HepG2 (cell line): ENCODE measurements around the gene PSKH1. TPM values are rescaled to one million over a fixed set of nuclear protein-coding genes. Genes with fewer than 3 reads are reported as not detected.

Experiments
- ATAC-seq: fragments of 200-7000 bp; cut with Tn5 transposase; 3 replicates; pipeline ENCODE4 v1.9.1; 2020; ENCODE audit warnings: mild to moderate bottlenecking, moderate library complexity
- BruUV-seq: library from RNA; stranded (reverse); fragments of 400-500 nt; replicated peaks from 2 replicates; lab custom pipeline; 2021; lab: Mats Ljungman, UMichigan
- CTCF ChIA-PET: fragments of 300-600 bp; formaldehyde crosslinking; extraction: SDS; loops from one replicate; lab custom pipeline; 2021; ENCODE audit warnings: low total read pairs, inconsistent platforms, low intra/inter-chr PET ratio; lab: Yijun Ruan, JAX
- POLR2A ChIA-PET: fragments of 350-600 bp; sonication (Branson Sonifier 250); formaldehyde crosslinking; loops from one replicate; lab custom pipeline; 2020; ENCODE audit warnings: antibody characterized with exemption, inconsistent platforms; lab: Yijun Ruan, JAX
- DNase-seq: peaks from one replicate; pipeline ENCODE4 v3.0.0-alpha.2; 2015; ENCODE audit warnings: low spot score
- FAIRE-seq: peaks from 3 replicates; lab custom pipeline; 2011; peaks lifted over from hg19 to GRCh38; lab: Jason Lieb, UNC
- H2AFZ ChIP-seq: one replicate; pipeline ENCODE4 v1.6.1; 2011; ENCODE audit warnings: low read length, inconsistent platforms
- H3K27ac ChIP-seq: fragments of 300-600 bp; 3 replicates; pipeline ENCODE4 v1.8.0; 2011; ENCODE audit warnings: mixed run types, mild to moderate bottlenecking, mixed read lengths, low read length, inconsistent platforms; ENCODE audit not compliant: insufficient read depth; ENCODE audit errors: extremely low read length
- H3K27me3 ChIP-seq, 2 experiments: fragments of 200-600 bp in 1 of 2; 2 replicates in 1 of 2; 3 replicates in 1 of 2; pipeline versions ENCODE4 v1.6.0 to v1.8.0; 2011; ENCODE audit warnings: low read length in 2 of 2, mild to moderate bottlenecking in 2 of 2, moderate library complexity in 2 of 2, inconsistent platforms in 1 of 2; ENCODE audit not compliant: insufficient read depth in 2 of 2, control insufficient read depth in 1 of 2
- H3K36me3 ChIP-seq, 2 experiments: fragments of 200-600 bp in 1 of 2; replicated peaks in 1 of 2; 2 replicates in 1 of 2; 3 replicates in 1 of 2; pipeline versions ENCODE4 v1.5.1 to v1.8.0; 2011; ENCODE audit warnings: low read length in 2 of 2, inconsistent platforms in 1 of 2; ENCODE audit not compliant: insufficient read depth in 2 of 2, control insufficient read depth in 1 of 2
- H3K4me1 ChIP-seq: 2 replicates; pipeline ENCODE4 v1.5.1; 2012; ENCODE audit warnings: low read length, inconsistent platforms; ENCODE audit not compliant: insufficient read depth
- H3K4me2 ChIP-seq: 2 replicates; pipeline ENCODE4 v1.6.0; 2011; ENCODE audit warnings: low read depth, low read length, inconsistent platforms
- H3K4me3 ChIP-seq, 3 experiments: fragments of 200-600 bp in 1 of 3; sonication (generic), shearing (Covaris generic) in 1 of 3; replicated peaks in 1 of 3; 2 replicates each; pipeline ENCODE4 v1.5.1; 2011 to 2016; ENCODE audit warnings: low read length in 3 of 3, inconsistent platforms in 2 of 3, low read depth in 2 of 3, mild to moderate bottlenecking in 2 of 3, control low read depth in 1 of 3, mixed read lengths in 1 of 3; ENCODE audit not compliant: insufficient read depth in 1 of 3
- H3K79me2 ChIP-seq: one replicate; pipeline ENCODE4 v1.6.1; 2011; ENCODE audit warnings: low read length, inconsistent platforms; ENCODE audit not compliant: insufficient read depth
- H3K9ac ChIP-seq: 2 replicates; pipeline ENCODE4 v1.6.0; 2011; ENCODE audit warnings: mild to moderate bottlenecking, low read depth, low read length, inconsistent platforms; ENCODE audit not compliant: insufficient read depth
- H3K9me3 ChIP-seq: 2 replicates; pipeline ENCODE4 v1.5.1; 2012; ENCODE audit warnings: mild to moderate bottlenecking, low read length
- H4K20me1 ChIP-seq: 2 replicates; pipeline ENCODE4 v1.6.0; 2011; ENCODE audit warnings: inconsistent platforms, mild to moderate bottlenecking, low read length, moderate library complexity; ENCODE audit not compliant: insufficient read depth
- DNMT1 ChIP-seq: sonication (generic); formaldehyde crosslinking; IDR thresholded peaks from 2 replicates; pipeline ENCODE4 v1.5.1; 2020; ENCODE audit warnings: mild to moderate bottlenecking, missing genetic modification reagents
- NFKB2 ChIP-seq: sonication (generic); formaldehyde crosslinking; IDR thresholded peaks from 2 replicates; pipeline ENCODE4 v1.4.0; 2020; ENCODE audit warnings: missing genetic modification reagents, borderline replicate concordance
- ZNF121 ChIP-seq: sonication (generic); formaldehyde crosslinking; IDR thresholded peaks from 2 replicates; pipeline ENCODE4 v1.5.0; 2020; ENCODE audit warnings: mild to moderate bottlenecking, missing genetic modification reagents
- ZNF318 ChIP-seq: sonication (generic); formaldehyde crosslinking; IDR thresholded peaks from 2 replicates; pipeline ENCODE4 v1.4.0; 2020; ENCODE audit warnings: mild to moderate bottlenecking, missing genetic modification reagents
- ZNF460 ChIP-seq: sonication (generic); formaldehyde crosslinking; IDR thresholded peaks from 2 replicates; pipeline ENCODE4 v1.5.1; 2020; ENCODE audit warnings: missing genetic modification reagents, mild to moderate bottlenecking, borderline replicate concordance
- ZNF878 ChIP-seq: sonication (generic); formaldehyde crosslinking; IDR thresholded peaks from 2 replicates; pipeline ENCODE4 v1.8.1; 2023; ENCODE audit warnings: mild to moderate bottlenecking, missing genetic modification reagents, moderate library complexity
- WGBS: methylation state at CpG from one replicate; pipeline ENCODE4 v1.1.6; 2017; ENCODE audit warnings: low lambda C conversion rate; 5-methylcytosine and 5-hydroxymethylcytosine counted together
- in situ Hi-C: cut with HindIII; loops from 2 replicates; pipeline ENCODE4 v1.10.0; 2017; ENCODE audit warnings: low pct_unique_long_range_greater_than_20kb; ENCODE audit not compliant: extremely low pct_ligation_motif_present
- intact Hi-C: fragments of 100-400 bp; cut with micrococcal nuclease; formaldehyde crosslinking; loops from one replicate; pipeline ENCODE4 v1.10.0; 2022; ENCODE audit not compliant: unreplicated experiment
- polyA plus RNA-seq, 8 experiments: library from polyadenylated mRNA; depleted of rRNA in 3 of 8; stranded (reverse) in 7 of 8; unstranded in 1 of 8; fragments of >200 nt; fragmentation: Illumina TruSeq in 4 of 8; extraction: Trizol in 4 of 8; gene quantifications; 2 replicates each; pipeline versions ENCODE4 v1.2.1 to v1.2.3, GENCODE V29; 2011 to 2016; ENCODE audit warnings: low read depth in 4 of 8, missing spikeins in 1 of 8, mixed read lengths in 1 of 8; ENCODE audit not compliant: insufficient read depth in 1 of 8
- total RNA-seq, 5 experiments: library from RNA; depleted of rRNA; stranded (reverse); fragments of >200 nt; fragmentation: Illumina TruSeq; extraction: Trizol; gene quantifications; 2 replicates each; pipeline ENCODE4 v1.2.3, GENCODE V29; 2016; ENCODE audit warnings: low read depth in 1 of 5

The PSKH1 gene
- total and polyA plus RNA-seq, 2 of the 13 experiments (the other 11 are each of a cell fraction or from before 2014, with no cell fraction given): 8.4 to 19.1 TPM

GRCh38 chr16:67848118-67848517, 44.9 kb upstream of the PSKH1 start (continued):
- TF ChIP-seq ZNF318 (CRISPR knock-in tag): 0 out of 2 replicates have a peak, but pooled peaks have one; percentile 54

GRCh38 chr16:67853670-67854069, 39.4 kb upstream of the PSKH1 start:
- Histone ChIP-seq H3K9ac (no peak overlapping the region), H3K27me3 (no peaks in the 10 kb centered on the region), H4K20me1 (peaks cover 55% of the 10 kb centered on the region), H3K79me2 (peaks cover 88% of the 10 kb centered on the region), H3K4me2 (no peak overlapping the region), H3K9me3 (no peaks in the 10 kb centered on the region), H3K27ac (no peak overlapping the region), H2AFZ (no peak overlapping the region), H3K4me3 (no peak overlapping the region), H3K36me3 (peaks cover 0 to 17% of the 10 kb centered on the region in 2 experiments; a peak in 3 of 5 replicates), H3K4me1 (peaks cover 62% of the 10 kb centered on the region)
- DNase-seq (no peak), FAIRE-seq (no peak), ATAC-seq (no peak)
- ChIA-PET CTCF (no interaction called here), POLR2A (no interaction called here)
- WGBS: 96% methylated on average over 3 of the region's 3 CpGs
- intact Hi-C loops: no loop called here
- in situ Hi-C loops: no loop called here
- no TSS peak for BruUV-seq
- TF ChIP-seq ZNF121 (CRISPR knock-in tag) (peak; percentile 61; the same call in 1 of the 2 replicates), NFKB2 (CRISPR knock-in tag) (0 out of 2 replicates have a peak, but pooled peaks have one; percentile 27), DNMT1 (CRISPR knock-in tag) (no peak), ZNF878 (CRISPR knock-in tag) (0 out of 2 replicates have a peak, but pooled peaks have one; percentile 23), ZNF460 (CRISPR knock-in tag) (0 out of 2 replicates have a peak, but pooled peaks have one; percentile 13)
